A549 (cell line): ENCODE data around the gene STK33. TPM values are rescaled to one million over a fixed set of nuclear protein-coding genes. Genes with fewer than 3 reads are reported as not detected.
A peak's percentile ranks its signal among the peaks of the same experiment; 100 is the strongest.

ENCODE experiments used
- ATAC-seq, 2 experiments: fragments of 200-7000 bp in 1 of 2; fragments of >200 bp in 1 of 2; cut with Nextera tagmentation in 1 of 2; cut with Tn5 transposase in 1 of 2; 3 replicates each; pipeline versions ENCODE4 v1.8.0 to v1.9.1; 2018 to 2020; ENCODE audit warnings: mild to moderate bottlenecking in 1 of 2, moderate library complexity in 1 of 2
- CTCF ChIA-PET: fragments of 300-600 bp; sonication (Branson Sonifier 250); formaldehyde crosslinking; extraction: SDS; loops from one replicate; lab custom pipeline; 2021; ENCODE audit warnings: antibody characterized with exemption, inconsistent platforms; lab: Yijun Ruan, JAX
- POLR2A ChIA-PET: fragments of 350-600 bp; formaldehyde crosslinking; extraction: SDS; loops from one replicate; lab custom pipeline; 2021; ENCODE audit warnings: antibody characterized with exemption, inconsistent platforms; lab: Yijun Ruan, JAX
- DNase-seq, 2 experiments: peaks; one replicate each; pipeline versions ENCODE4 v3.0.0 to v3.0.0-alpha.2; 2011 to 2016; ENCODE audit warnings: low read depth in 1 of 2, low spot score in 1 of 2
- FAIRE-seq: peaks from 2 replicates; lab custom pipeline; 2011; peaks lifted over from hg19 to GRCh38; lab: Jason Lieb, UNC
- H3K27ac ChIP-seq, 2 experiments: fragments of >200 bp; sonication (Bioruptor Twin); formaldehyde crosslinking; 3 replicates each; pipeline ENCODE4 v1.5.1; 2016 to 2017
- H3K4me1 ChIP-seq: fragments of >200 bp; sonication (Bioruptor Twin); formaldehyde crosslinking; 3 replicates; pipeline ENCODE4 v1.6.1; 2016
- H3K4me2 ChIP-seq: fragments of >200 bp; sonication (Bioruptor Twin); formaldehyde crosslinking; 3 replicates; pipeline ENCODE4 v1.6.1; 2016
- H3K4me3 ChIP-seq: fragments of >200 bp; sonication (Bioruptor Twin); formaldehyde crosslinking; 3 replicates; pipeline ENCODE4 v1.5.1; 2016
- H3K9me3 ChIP-seq: fragments of >200 bp; sonication (Bioruptor Twin); formaldehyde crosslinking; 3 replicates; pipeline ENCODE4 v1.6.1; 2016
- CBX2 ChIP-seq: fragments of 200-600 bp; sonication (generic); IDR thresholded peaks from 2 replicates; pipeline ENCODE4 v1.6.1; 2016; ENCODE audit warnings: low read depth, mild to moderate bottlenecking, borderline replicate concordance
- EP300 ChIP-seq, 2 experiments: fragments of >200 bp; sonication (Bioruptor Twin); formaldehyde crosslinking; IDR thresholded peaks; 2 replicates in 1 of 2; 3 replicates in 1 of 2; pipeline ENCODE4 v1.6.1; 2016 to 2017
- FOSB ChIP-seq: fragments of 250-450 bp; sonication (Bioruptor Pico); IDR thresholded peaks from 2 replicates; pipeline ENCODE4 v1.5.0; 2020; ENCODE audit warnings: mild to moderate bottlenecking, moderate library complexity
- GATA3 ChIP-seq: IDR thresholded peaks from 2 replicates; pipeline ENCODE4 v1.6.1; 2012; ENCODE audit warnings: borderline replicate concordance
- HDAC2 ChIP-seq: fragments of 200-600 bp; sonication (generic); IDR thresholded peaks from 2 replicates; pipeline ENCODE4 v1.6.1; 2016
- HEYL ChIP-seq: fragments of 250-450 bp; sonication (Bioruptor Pico); IDR thresholded peaks from 2 replicates; pipeline ENCODE4 v1.8.0; 2021; ENCODE audit warnings: mild to moderate bottlenecking, moderate library complexity
- HOXA7 ChIP-seq: fragments of 250-450 bp; sonication (Bioruptor Pico); IDR thresholded peaks from 2 replicates; pipeline ENCODE4 v1.5.0; 2020; ENCODE audit warnings: mild to moderate bottlenecking, moderate library complexity
- HOXB13 ChIP-seq: fragments of 250-450 bp; sonication (Bioruptor Pico); IDR thresholded peaks from 2 replicates; pipeline ENCODE4 v1.5.0; 2020; ENCODE audit warnings: low read depth, mild to moderate bottlenecking, moderate library complexity
- JUNB ChIP-seq: fragments of >200 bp; sonication (Bioruptor Twin); formaldehyde crosslinking; IDR thresholded peaks from 2 replicates; pipeline ENCODE4 v1.6.1; 2016
- KDM1A ChIP-seq: fragments of 200-600 bp; sonication (generic); IDR thresholded peaks from 2 replicates; pipeline ENCODE4 v1.6.1; 2016; ENCODE audit warnings: low read depth, mild to moderate bottlenecking
- MAX ChIP-seq: IDR thresholded peaks from 2 replicates; pipeline ENCODE4 v1.6.1; 2012
- MYC ChIP-seq: IDR thresholded peaks from 2 replicates; pipeline ENCODE4 v1.6.1; 2012; ENCODE audit warnings: mild to moderate bottlenecking, inconsistent platforms, low read length, improper control_type of control experiment, borderline replicate concordance
- NFE2L2 ChIP-seq: fragments of 150-350 bp; conservative IDR thresholded peaks from 2 replicates; pipeline ENCODE4 v1.6.1; 2014; ENCODE audit warnings: low read length
- POLR2A ChIP-seq: IDR thresholded peaks from 2 replicates; pipeline ENCODE4 v1.6.1; 2012; ENCODE audit warnings: mild to moderate bottlenecking, low read length
- POLR2AphosphoS2 ChIP-seq: conservative IDR thresholded peaks from 2 replicates; pipeline ENCODE4 v1.6.1; 2012; ENCODE audit warnings: low read length, improper control_type of control experiment, inconsistent platforms
- RFX5 ChIP-seq: fragments of 450-650 bp; IDR thresholded peaks from 2 replicates; pipeline ENCODE4 v1.7.1; 2014; ENCODE audit warnings: antibody characterized with exemption, mild to moderate bottlenecking, moderate library complexity
- SMC3 ChIP-seq: fragments of >200 bp; sonication (Bioruptor Twin); formaldehyde crosslinking; IDR thresholded peaks from 3 replicates; pipeline ENCODE4 v1.6.1; 2018; ENCODE audit warnings: inconsistent platforms
- TFCP2L1 ChIP-seq: fragments of 250-450 bp; sonication (Bioruptor Pico); IDR thresholded peaks from 2 replicates; pipeline ENCODE4 v1.5.0; 2021; ENCODE audit warnings: mild to moderate bottlenecking
- TP53 ChIP-seq: fragments of 250-450 bp; sonication (Bioruptor Pico); IDR thresholded peaks from 2 replicates; pipeline ENCODE4 v1.5.0; 2021; ENCODE audit warnings: mild to moderate bottlenecking, moderate library complexity
- ZNF302 ChIP-seq: fragments of 250-450 bp; sonication (Bioruptor Pico); IDR thresholded peaks from 2 replicates; pipeline ENCODE4 v1.9.0; 2021; ENCODE audit warnings: inconsistent platforms, mild to moderate bottlenecking, moderate library complexity
- WGBS: methylation state at CpG from one replicate; pipeline ENCODE4 v1.1.6; 2017; ENCODE audit errors: missing lambda C conversion rate; 5-methylcytosine and 5-hydroxymethylcytosine counted together
- polyA plus RNA-seq, 4 experiments: library from polyadenylated mRNA; depleted of rRNA in 3 of 4; stranded (reverse); fragments of >200 nt; fragmentation: RNase III in 1 of 4; extraction: RNeasy Plus Mini Kit Qiagen cat#74134 plus additional on column Dnase treatment in 1 of 4; gene quantifications; 2 replicates in 3 of 4; 3 replicates in 1 of 4; pipeline ENCODE4 v1.2.3, GENCODE V29; 2011 to 2017
- TF ChIP-seq, protein P1 (sequence below): fragments of 450-650 bp; IDR thresholded peaks from 2 replicates; pipeline ENCODE4 v1.6.1; 2014; ENCODE audit warnings: antibody characterized with exemption
- TF ChIP-seq, protein P2 (sequence below): IDR thresholded peaks from 2 replicates; pipeline ENCODE4 v1.6.1; 2012; ENCODE audit warnings: low read depth, borderline replicate concordance
- TF ChIP-seq, protein P3 (sequence below): fragments of >200 bp; sonication (Bioruptor Twin); formaldehyde crosslinking; IDR thresholded peaks from 3 replicates; pipeline ENCODE4 v1.5.1; 2016

The STK33 gene
- polyA plus RNA-seq, 2 of the 4 experiments (the other 2 are of a cell fraction) = 5.2 to 5.8 TPM

GRCh38 chr11:8603696-8604077 is 9.7 kb upstream of the STK33 start:
- DNase-seq = no peak
- FAIRE-seq = no peak
- ATAC-seq = peak in 1 of 2 experiments; percentile 22; a peak in 5 of 6 replicates
- POLR2A ChIA-PET = interaction anchor here (0.6 to 1.1 kb wide), 4 partner anchors 10 to 85 kb away, joined by 3 to 12 read pairs (median 4); partner anchors contain the start of genes RPL27A, STK33 and TRIM66
- Histone ChIP-seq H3K9me3 (no peaks in the 10 kb centered on the region), H3K4me3 (no peak overlapping the region), H3K27ac (peak overlapping the region; percentile 64 to 69), H3K4me2 (peak overlapping the region; percentile 72), H3K4me1 (peaks cover 51% of the 10 kb centered on the region)
- TF ChIP-seq, protein P1, sequence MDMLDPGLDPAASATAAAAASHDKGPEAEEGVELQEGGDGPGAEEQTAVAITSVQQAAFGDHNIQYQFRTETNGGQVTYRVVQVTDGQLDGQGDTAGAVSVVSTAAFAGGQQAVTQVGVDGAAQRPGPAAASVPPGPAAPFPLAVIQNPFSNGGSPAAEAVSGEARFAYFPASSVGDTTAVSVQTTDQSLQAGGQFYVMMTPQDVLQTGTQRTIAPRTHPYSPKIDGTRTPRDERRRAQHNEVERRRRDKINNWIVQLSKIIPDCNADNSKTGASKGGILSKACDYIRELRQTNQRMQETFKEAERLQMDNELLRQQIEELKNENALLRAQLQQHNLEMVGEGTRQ = no peak
- TF ChIP-seq HEYL (no peak), TP53 (CRISPR knock-in tag) (no peak), EP300 (IDR thresholded peaks at IDR 0.05) (no peak), GATA3 (no peak), RFX5 (no peak), HOXB13 (CRISPR knock-in tag) (no peak), ZNF302 (CRISPR knock-in tag) (no peak), KDM1A (no peak)
- TF ChIP-seq, protein P2, sequence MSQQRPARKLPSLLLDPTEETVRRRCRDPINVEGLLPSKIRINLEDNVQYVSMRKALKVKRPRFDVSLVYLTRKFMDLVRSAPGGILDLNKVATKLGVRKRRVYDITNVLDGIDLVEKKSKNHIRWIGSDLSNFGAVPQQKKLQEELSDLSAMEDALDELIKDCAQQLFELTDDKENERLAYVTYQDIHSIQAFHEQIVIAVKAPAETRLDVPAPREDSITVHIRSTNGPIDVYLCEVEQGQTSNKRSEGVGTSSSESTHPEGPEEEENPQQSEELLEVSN = no peak
- CTCF ChIA-PET = interaction anchor here (1.0 to 2.2 kb wide), 7 partner anchors 9 to 79 kb away, joined by 3 to 10 read pairs (median 5); partner anchors contain the start of genes RPL27A and TRIM66
- 48% methylated on average over 2 of the region's 2 CpGs for WGBS

GRCh38 chr11:8601376-8602133 is 7.5 kb upstream of the STK33 start:
- ChIA-PET POLR2A (no interaction called here), CTCF (no interaction called here)
- Histone ChIP-seq H3K9me3 (no peaks in the 10 kb centered on the region), H3K4me2 (no peak overlapping the region), H3K27ac (peak overlapping the region in 1 of 2 experiments; percentile 61; a peak in 2 of 6 replicates), H3K4me1 (peaks cover 53% of the 10 kb centered on the region), H3K4me3 (no peak overlapping the region)
- no peak for DNase-seq
- ATAC-seq = no peak
- no peak for TF ChIP-seq POLR2AphosphoS2
- no peak for TF ChIP-seq HDAC2
- TF ChIP-seq MAX = no peak
- no peak for TF ChIP-seq HEYL
- TF ChIP-seq, protein P1 = no peak
- no peak for TF ChIP-seq NFE2L2
- TF ChIP-seq EP300 (IDR thresholded peaks at IDR 0.05) = no peak
- no peak for TF ChIP-seq CBX2
- TF ChIP-seq MYC = no peak
- no peak for TF ChIP-seq JUNB
- TF ChIP-seq HOXA7 = no peak
- TF ChIP-seq SMC3 = no peak
- TF ChIP-seq POLR2A = no peak
- TF ChIP-seq TFCP2L1 (CRISPR knock-in tag) = no peak
- no peak for TF ChIP-seq FOSB (CRISPR knock-in tag)
- TF ChIP-seq, protein P3, sequence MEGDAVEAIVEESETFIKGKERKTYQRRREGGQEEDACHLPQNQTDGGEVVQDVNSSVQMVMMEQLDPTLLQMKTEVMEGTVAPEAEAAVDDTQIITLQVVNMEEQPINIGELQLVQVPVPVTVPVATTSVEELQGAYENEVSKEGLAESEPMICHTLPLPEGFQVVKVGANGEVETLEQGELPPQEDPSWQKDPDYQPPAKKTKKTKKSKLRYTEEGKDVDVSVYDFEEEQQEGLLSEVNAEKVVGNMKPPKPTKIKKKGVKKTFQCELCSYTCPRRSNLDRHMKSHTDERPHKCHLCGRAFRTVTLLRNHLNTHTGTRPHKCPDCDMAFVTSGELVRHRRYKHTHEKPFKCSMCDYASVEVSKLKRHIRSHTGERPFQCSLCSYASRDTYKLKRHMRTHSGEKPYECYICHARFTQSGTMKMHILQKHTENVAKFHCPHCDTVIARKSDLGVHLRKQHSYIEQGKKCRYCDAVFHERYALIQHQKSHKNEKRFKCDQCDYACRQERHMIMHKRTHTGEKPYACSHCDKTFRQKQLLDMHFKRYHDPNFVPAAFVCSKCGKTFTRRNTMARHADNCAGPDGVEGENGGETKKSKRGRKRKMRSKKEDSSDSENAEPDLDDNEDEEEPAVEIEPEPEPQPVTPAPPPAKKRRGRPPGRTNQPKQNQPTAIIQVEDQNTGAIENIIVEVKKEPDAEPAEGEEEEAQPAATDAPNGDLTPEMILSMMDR = no peak
- TF ChIP-seq GATA3 = no peak
- WGBS = 82% methylated on average over 9 of the region's 9 CpGs
- FAIRE-seq = no peak
